Skin of body (tissue), 2 donors: ENCODE data around the gene IKBIP. TPM values are rescaled to one million over a fixed set of nuclear protein-coding genes. Genes with fewer than 3 reads are reported as not detected.
A peak's percentile ranks its signal among the peaks of the same experiment; 100 is the strongest.
"Not testable (repeated sequence)": the region's sequence is repeated elsewhere in the genome, so short reads cannot be mapped to it uniquely, and the experiment has no call there.

ENCODE experiments used
- DNase-seq: peaks from one replicate; lab custom pipeline; 2025; lab: John Stamatoyannopoulos, UW
- total RNA-seq: library from RNA; depleted of rRNA; stranded (reverse); fragments of >200 nt; gene quantifications from one replicate; pipeline ENCODE4 v1.2.3, GENCODE V29; 2014

IKBIP gene
- total RNA-seq, 1 donor from 2014 or later: 20.7 TPM

DNA sequence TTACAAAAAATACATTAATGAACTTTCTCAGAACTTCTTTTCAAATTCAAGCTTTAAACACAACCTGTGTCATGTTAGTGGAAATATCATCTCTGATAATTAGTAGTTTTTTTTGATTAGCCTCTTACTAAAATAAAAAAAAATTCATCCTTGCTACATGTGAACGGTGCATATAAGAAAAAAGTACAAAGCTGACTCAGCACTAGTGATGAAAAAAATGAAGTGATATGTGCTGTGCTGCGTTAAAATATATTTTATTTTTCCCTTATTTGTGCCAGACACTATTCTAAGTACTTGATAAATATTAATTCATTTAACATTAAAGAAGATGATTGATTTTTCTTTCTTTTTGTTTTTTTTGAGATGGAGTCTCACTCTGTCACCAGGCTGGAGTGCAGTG is 7.5 kb downstream of the IKBIP start:
- DNase-seq: no peak

DNA sequence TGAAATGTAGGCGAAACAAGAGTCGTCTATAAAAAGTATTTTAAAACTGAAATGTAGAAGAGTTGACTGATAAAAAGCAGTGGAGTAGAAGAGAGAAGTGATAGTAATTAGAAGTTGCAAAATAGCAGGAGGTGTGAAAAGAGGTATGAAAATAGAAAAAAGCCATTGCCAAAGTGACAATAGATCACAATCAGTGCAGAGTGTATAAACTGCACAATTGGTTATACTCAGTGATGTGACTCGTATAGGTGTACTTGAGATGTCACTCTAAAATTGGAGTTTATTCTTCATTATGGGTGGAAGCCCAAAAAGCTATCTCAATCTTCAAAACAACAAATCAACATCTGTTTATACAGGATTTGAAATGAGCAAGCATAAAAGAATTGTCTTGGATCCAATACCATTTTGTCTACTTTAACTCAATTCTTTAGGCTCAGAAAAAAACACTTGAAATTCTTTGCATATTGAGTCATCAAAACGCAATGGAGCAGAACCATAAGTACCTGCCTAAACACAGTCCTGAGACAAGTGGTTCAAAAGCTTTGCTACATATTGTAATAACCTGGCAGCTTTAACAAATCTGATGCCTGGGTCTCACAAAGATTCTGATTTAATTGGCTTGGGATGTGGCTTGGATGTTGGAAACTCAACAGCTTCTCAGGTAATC is 8.8 kb downstream of the IKBIP start:
- no peak for DNase-seq

DNA sequence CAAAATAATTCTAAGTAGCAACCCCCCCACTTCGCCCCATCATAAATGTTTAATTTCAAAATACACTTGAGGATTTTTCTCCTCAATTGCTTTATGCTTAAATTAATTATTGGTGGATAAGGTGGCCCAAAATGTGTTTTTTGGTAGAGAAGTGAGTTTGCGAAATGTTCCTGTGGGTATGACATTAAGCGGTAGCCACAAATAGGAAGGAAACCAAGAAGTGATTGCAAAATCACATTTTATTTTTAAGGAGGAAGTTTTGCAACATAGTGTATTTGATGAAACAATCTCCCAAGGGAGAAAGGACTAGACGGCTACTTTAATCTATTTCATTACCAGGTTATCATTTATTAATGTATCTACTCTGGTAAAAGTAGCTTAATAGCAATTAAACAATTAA is 25.6 kb downstream of the IKBIP start:
- no peak for DNase-seq

DNA sequence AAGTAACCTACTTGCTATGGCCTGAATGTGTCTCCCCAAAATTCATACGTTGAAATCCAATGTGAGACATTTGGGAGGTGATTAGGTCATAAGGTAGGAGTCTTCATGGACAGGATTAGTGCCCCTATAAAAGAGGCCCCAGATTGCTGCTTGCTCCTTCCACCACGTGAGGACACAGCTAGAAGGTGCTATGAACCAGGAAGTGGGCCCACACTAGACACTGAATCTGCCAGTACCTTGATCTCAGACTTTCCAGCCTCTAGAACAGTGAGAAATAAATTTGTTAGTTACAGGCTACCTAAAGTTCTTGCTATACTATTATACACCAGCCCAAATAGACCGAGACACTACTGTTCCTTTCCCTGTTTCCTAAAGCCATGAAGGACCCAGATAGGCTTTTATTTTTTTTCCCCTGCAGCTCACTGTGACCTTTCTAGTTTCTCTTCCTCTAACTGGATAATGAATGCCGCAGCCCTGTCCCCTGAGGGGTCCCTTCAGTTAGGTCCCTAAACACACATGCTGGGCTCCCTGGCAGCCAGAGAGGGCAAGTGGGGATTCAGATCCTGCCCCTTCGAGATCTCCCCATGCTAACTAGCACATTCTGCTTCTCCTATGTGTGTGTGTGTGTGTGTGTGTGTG is 31.8 kb downstream of the IKBIP start:
- no peak for DNase-seq

DNA sequence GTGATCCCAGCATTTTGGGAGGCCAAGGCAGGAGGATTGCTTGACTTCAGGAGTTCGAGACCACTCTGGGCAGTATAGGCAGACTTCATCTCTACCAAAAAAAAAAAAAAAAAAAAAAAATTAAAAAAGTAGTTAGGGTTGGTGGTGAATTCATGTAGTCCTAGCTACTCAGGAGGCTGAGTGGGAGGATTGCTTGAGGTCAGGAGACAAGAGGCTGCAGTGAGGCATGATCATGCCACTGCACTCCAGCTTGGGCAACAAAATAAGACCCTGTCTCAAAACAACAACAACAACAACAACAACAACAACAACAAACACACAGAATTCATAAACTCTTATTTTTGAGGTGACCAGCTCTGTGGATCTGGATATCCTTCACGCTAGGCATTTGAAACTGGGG is 34.0 kb downstream of the IKBIP start:
- DNase-seq: no peak

DNA sequence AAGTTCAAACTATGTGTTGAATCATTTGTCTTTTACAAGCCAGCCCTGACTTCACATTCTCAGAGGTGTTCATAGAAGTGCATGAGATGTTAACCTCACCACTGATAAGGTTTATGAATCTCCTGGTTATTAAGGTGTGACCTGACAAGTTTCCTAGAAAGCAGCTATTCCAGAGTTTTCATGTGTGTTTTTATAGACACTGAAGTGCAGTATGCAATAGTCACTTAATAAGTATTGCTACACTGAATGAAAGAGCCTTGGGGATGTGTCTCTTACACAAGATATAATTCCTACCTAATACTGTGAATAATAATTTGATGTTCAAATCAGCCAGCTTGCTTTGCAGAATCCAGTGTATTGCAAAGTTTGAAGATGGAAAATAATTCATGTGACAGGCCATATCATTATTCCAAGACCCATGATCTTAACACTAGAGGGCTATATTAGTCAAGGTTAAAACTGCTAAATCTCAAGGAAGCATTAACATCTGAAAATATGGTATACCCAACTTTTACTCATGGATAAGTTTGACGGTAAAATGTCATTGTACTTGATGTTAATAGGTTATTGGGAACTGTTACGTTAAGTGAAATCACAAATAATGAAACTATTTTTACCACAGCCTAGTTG is 38.1 kb downstream of the IKBIP start:
- no peak for DNase-seq

DNA sequence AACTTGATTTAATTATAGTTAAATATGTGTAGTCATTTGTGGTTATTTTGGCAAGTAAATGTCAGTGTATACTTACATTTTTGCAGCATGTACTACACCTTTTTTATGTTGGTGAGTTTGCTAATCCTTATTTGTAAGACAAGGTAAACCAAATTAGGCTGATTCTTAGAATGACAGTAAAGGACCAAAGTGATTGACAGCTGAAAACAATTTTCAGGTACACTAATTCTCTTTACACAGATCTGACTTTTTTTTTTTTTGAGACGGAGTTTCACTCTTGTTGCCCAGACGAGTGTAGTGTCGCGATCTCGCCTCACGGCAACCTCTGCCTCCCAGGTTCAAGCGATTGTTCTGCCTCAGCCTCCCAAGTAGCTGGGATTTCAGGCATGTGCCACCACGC is 42.7 kb downstream of the IKBIP start:
- no peak for DNase-seq

DNA sequence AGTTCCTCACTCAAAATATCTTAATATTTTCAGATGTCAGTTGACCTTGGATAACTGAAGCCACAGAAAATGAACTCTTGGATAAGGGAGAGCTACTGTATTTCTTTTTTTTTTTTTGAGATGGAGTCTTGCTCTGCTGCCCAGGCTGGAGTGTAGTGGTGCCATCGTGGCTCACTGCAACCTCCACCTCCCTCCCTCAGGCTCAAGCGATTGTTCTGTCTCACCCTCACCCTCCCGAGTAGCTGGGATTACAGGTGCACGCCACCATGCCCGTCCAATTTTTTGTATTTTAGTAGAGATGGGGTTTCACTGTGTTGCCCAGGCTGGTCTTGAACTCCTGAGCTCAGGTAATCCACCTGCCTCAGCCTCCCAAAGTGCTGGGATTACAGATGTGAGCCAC is 47.3 kb downstream of the IKBIP start:
- not testable (repeated sequence) for DNase-seq

DNA sequence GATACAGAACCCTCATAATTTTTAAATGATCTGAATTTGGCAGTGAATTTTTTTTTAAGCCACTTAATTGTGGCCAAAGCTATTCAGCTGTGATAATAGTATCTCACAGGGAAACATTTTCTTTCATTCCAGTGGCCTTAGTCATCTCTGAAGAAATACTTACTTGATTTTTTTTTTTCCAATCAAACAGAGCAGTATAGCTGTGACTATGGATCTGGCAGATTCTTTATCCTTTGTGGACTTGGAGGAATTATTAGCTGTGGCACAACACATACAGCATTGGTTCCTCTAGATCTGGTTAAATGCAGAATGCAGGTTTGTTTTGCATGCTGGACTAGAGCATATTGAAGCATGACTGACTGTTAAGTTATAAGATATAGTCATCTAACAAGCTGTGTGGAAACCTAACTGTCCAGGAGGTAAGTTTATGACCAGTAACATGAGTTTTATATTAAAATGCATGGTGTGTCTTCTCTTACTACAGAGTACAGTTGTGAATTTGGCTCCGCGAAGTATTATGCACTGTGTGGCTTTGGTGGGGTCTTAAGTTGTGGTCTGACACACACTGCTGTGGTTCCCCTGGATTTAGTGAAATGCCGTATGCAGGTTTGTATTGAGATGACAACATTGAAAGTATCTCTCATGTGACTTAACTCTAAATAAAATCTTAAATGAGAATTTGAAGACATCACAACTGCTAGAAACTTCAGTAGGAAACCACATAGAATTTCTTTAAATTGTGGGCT is 49.2 kb downstream of the IKBIP start:
- no peak for DNase-seq

DNA sequence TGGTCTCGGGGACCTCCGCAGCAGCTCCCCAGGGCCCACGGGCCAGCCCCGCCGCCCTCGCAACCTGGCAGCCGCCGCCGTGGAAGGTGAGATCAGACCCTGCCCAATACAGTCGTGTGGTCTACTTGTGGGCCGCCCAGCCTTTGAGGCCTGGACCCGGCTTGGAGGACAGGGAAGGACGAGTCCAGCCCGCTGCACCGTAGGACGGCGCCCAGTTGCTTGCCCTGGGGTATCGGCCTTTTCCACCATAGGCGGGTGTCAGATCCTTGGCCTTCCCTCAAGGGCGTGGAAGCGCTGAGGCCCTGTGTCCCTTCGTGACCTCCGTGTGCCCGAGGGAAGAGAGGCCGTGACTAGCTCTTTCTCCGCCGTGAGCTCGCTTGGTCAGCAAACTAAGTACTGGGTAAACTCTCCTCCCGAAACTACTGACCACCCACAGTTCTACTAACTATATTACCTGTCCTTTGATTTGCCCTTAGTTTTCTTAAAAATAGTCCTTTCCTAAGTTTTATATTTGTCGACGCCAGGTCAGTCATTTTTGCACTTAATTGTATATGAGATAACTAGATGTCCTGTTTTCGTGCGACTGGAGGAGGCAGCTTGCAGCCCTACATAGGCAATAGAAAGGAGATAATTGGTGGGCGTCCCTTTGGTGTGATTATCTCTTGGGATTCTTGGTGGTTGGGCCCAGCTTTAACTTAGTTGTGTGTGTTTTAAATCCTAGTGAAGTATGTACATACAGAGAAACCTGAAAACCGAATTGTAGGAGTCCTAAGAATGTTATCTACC is 50.3 kb downstream of the IKBIP start:
- peak; percentile 20 for DNase-seq

DNA sequence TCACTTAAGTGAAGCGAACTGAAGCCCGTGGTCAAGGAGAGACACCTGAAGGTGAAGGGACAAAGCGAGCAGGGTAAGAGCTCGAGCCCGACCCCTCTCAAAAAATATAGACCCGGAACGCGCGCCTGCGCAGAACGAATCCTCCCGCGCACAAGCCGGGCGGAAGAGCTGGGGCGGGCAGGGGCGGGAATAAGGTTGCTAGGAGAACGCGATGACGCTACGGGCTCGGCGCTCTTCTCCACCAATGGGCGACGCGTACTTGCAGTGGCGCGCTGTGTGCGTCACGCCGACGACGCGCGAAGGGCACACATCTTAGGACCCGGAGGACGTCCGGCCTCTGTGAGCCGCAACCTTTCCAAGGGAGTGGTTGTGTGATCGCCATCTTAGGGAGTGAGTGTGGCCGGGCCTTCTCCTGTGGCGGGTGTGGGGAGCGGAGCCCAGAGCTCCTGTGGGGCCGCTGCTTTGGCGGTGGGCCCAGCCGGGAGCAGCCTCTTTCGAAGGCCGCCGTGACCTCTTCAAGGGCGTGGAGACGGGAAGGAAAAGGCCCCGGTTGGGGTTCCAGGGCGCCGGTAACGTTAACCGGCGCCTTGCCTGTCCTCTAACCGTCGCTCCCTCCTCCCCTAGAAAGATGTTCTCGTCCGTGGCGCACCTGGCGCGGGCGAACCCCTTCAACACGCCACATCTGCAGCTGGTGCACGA is 51.1 kb downstream of the IKBIP start, which contains the start of gene SLC25A3:
Gene SLC25A3, plus strand, starts transcription at position 336 of the 699 bp plus-strand sequence. Its CDS starts 293 bp downstream, at position 629.
- DNase-seq: peak; percentile 99

DNA sequence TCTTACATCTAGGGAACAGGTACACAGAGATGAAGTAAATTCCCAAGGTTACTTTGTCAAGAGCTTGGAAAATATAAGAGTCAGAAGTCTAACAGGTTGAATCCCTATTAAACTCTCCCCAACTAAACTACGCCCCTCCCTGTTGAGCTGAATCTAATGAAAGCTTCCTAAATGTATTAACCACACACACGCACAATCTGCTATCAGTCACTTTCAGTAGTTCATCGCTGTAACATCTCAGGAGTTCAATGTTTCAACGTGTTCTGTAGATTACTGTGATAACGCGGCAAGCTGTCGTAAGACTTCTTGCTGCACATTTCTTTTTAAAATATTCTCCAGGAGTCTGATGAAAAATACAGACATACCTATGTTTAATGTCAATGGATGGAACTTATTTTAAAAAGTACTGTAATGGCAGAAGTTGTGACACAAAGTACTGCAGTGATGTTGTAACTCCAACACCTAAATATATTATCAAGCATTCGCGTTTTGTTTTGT is 51.7 kb downstream of the IKBIP start:
- no peak for DNase-seq

DNA sequence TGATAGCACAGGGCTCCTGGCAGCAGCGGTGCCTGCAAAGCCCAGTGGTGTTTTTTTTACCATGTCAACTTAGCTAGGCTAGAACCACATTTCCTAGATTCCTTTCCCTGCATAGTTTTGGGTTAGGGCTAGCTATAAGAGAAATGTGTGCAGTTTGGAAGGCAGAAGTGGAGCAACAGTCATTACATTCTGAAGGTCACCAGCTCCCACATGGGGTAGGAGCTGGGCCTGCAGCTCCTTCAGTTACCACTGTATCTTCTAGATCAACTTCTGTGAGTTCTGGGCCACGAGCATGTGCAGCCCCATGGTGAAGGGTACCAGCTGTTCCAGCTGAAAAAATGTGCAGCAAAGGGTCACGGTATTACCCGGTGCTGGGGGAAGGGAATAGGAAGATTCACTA is 53.4 kb downstream of the IKBIP start:
- DNase-seq: no peak

DNA sequence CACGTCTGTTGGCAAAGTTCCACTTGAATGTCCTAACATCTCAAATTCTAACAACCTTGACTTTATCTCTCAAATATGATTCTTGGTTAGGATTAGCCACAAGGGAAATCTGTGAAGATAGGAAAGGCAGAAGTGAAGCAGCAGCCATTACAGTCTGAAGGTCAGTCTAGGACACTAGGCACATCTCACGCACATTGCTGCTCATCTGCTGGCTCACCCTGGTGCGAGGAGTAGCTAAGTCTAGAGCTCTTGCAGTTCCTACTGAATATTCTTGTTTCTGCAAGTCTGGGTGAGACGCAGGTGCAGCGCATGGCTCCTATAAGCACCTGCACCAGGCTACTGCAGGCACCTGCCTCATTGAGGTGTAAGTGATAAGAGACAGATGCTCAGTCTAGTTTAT is 57.5 kb downstream of the IKBIP start:
- no peak for DNase-seq

DNA sequence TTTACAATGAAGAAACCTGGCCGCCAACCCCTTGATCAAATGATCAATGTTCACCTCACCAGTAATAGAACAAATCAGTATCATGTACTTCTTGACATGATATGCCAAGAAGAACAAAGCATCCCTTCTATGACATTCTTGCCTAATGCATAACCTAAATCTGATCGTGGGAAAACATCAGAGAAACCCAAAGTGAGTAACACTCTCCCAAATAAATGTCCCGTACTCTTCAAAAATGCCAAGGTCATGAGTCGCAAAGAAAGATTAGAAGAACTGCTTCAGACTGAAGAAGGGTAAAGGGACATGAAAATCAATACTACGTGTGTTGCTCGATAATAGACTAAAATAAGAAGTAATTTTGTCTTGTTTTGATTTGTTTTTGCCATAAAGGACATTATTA is 62.5 kb downstream of the IKBIP start:
- DNase-seq: no peak

DNA sequence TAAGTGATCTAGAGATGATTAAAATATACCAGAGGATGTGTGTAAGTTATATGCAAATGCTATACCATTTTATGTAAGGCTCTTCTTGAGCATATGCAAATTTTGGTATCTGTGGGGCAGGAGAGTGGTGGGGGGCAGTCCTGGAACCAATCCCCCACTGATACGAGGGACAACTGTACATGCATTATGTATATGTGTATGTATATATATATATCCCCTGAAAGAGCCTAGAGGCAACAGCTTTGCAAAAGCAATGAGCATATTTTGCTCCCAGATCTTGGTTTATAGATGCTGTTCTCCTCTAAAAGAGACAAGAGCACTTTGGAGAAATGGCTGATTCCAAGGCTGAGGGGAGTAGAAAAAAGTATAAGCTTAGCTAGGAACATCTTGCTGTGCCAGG is 63.5 kb downstream of the IKBIP start:
- no peak for DNase-seq

DNA sequence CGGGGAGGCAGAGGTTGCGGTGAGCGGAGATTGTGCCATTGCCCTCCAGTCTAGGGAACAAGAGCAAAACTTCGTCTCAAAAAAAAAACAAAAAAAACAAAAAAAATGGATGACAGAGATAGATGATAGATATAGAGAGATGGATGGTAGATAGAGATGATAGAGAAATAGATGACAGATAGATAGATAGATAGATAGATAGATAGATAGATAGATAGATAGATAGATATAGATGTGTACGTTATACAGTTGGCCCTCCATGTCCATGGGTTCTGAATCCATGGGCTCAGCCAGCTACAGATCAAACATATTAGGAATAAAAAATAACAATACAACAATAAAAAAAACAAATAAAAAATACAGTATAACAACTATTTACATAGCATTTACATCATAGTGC is 63.9 kb downstream of the IKBIP start:
- no peak for DNase-seq

DNA sequence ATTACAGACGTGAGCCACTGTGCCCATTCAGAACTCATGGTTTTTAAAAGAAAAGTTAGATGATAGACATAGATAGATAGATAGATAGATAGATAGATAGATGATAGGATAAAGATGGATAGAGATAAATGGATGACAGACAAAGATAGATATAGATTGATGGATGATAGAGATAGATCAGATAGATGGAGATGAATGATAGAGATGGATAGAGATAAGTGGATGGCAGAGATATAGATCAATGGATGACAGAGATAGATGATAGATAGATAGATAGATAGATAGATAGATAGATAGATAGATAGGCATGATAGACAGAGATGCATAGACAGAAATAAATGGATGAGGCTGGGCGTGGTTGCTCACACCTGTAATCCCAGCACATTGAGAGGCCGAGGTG is 64.8 kb downstream of the IKBIP start:
- no peak for DNase-seq

DNA sequence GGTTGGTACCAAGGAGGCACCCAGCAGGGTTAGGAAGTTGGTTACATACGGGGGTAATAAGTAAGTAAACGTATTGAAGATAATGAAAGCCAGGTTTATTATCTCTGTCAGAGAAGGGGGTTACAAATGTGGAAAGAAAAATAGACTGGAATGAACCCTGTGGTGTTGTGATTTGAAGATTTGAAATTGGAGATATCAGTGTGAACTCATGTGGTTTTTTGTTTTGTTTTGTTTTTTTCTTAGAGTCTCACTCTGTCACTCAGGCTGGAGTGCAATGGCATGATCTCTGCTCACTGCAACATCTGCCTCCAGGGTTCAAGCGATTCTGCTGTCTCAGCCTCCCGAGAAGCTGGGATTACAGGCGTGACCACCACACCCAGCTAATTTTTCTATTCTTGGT is 65.2 kb downstream of the IKBIP start:
- DNase-seq: no peak

DNA sequence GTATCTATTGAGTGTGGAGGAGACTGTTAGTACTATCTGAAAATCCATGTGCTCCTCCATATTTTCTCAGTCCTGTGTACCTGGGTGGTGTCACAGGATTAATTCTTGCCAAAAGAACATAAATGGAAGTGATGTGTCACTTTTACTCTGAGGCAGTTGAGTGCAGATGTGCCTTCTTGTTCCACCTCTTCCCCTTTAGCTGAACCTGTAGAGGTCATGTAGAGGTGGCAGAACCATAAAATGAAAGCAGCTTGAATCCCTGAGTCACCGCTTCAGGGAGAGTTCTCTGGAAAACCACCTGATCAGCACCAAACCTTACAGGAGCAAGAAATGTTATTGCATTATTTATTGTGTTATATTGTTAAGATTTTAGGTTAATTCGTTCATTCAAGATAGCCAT is 65.8 kb downstream of the IKBIP start:
- DNase-seq: no peak

DNA sequence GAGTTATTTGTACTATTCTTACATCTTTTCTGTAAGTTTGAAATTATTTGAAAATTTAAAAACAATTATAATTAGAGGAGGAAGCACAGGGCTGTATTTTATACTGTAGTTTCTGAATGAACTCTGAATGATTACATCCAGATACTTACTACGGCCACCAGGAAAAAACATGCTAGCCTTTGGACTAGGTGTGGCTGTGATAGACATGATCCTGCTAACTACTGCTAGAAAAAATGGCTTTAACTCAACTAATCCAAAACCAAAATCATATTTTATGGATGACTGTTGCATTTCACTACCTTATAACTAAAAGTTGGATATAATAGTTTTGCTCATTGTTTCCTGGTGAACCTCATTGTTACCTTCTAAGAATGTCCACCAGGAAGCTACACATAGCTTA is 66.2 kb downstream of the IKBIP start:
- DNase-seq: no peak
